DOHH2 (cell line): ENCODE data around the gene HIC1.

ENCODE experiments used
- EZH2phosphoT487 ChIP-seq: fragments of 200-600 bp; sonication (generic); IDR thresholded peaks from 2 replicates; pipeline ENCODE4 v1.6.1; 2017; ENCODE audit warnings: borderline replicate concordance, mild to moderate bottlenecking, antibody characterized with exemption, low read length, moderate library complexity, mixed read lengths
- TF ChIP-seq, protein P1 (sequence below): fragments of 200-600 bp; sonication (generic); IDR thresholded peaks from one replicate; pipeline ENCODE4 v1.5.1; 2014; ENCODE audit warnings: antibody characterized with exemption, mild to moderate bottlenecking, low read depth, low read length; ENCODE audit not compliant: poor library complexity, severe bottlenecking

DNA sequence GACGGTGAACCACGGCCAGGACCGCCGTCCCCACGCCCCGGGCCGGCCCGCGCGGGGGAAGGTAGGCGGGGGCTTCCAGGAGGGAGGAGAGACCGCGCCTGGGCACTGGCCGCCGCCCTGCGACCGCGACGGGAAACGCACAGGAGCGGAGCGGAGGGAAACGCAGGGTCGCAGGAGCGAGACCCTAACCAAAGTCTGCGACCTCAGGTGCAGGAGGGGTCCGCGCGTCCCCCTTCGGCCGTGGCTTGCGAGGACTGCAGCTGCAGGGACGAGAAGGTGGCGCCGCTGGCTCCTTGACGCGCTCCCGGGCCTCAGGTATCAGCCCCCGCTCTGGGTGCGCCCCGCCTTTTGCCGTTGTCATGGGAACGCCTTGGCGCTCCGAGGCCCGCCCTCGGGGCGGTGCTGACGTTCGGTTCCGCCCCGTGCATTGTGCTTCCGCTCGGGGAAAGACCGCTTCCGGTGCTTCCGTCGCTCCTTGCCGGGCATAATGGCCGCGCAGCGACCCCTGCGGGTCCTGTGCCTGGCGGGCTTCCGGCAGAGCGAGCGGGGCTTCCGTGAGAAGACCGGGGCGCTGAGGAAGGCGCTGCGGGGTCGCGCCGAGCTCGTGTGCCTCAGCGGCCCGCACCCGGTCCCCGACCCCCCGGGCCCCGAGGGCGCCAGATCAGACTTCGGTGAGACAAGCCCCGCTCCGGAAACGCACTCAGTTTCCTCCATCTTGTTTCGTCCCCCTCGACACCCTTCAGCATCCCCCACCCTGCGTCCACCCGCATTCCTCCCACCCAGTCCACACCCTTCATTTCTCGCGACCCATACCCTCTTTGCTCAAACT is 13.1 kb upstream of the HIC1 start, which contains the start of gene OVCA2:
- TF ChIP-seq, protein P1, sequence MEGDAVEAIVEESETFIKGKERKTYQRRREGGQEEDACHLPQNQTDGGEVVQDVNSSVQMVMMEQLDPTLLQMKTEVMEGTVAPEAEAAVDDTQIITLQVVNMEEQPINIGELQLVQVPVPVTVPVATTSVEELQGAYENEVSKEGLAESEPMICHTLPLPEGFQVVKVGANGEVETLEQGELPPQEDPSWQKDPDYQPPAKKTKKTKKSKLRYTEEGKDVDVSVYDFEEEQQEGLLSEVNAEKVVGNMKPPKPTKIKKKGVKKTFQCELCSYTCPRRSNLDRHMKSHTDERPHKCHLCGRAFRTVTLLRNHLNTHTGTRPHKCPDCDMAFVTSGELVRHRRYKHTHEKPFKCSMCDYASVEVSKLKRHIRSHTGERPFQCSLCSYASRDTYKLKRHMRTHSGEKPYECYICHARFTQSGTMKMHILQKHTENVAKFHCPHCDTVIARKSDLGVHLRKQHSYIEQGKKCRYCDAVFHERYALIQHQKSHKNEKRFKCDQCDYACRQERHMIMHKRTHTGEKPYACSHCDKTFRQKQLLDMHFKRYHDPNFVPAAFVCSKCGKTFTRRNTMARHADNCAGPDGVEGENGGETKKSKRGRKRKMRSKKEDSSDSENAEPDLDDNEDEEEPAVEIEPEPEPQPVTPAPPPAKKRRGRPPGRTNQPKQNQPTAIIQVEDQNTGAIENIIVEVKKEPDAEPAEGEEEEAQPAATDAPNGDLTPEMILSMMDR = no peak
- no peak for TF ChIP-seq EZH2phosphoT487
